Measurements from ENCODE around the gene IL6R.
"Not testable (repeated sequence)": the region's sequence is repeated elsewhere in the genome, so short reads cannot be mapped to it uniquely, and the experiment has no call there.

Gene IL6R

GRCh38 chr1:154404984-154405746 is at the start of gene IL6R:
TSS of gene IL6R (plus strand) at chr1:154405343. CDS start at chr1:154405630, 287 bp downstream.
- peak within 1 kb of the TSS; percentile 97 for H3K27ac ChIP-seq
- TF ChIP-seq, protein P1, sequence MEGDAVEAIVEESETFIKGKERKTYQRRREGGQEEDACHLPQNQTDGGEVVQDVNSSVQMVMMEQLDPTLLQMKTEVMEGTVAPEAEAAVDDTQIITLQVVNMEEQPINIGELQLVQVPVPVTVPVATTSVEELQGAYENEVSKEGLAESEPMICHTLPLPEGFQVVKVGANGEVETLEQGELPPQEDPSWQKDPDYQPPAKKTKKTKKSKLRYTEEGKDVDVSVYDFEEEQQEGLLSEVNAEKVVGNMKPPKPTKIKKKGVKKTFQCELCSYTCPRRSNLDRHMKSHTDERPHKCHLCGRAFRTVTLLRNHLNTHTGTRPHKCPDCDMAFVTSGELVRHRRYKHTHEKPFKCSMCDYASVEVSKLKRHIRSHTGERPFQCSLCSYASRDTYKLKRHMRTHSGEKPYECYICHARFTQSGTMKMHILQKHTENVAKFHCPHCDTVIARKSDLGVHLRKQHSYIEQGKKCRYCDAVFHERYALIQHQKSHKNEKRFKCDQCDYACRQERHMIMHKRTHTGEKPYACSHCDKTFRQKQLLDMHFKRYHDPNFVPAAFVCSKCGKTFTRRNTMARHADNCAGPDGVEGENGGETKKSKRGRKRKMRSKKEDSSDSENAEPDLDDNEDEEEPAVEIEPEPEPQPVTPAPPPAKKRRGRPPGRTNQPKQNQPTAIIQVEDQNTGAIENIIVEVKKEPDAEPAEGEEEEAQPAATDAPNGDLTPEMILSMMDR (conservative IDR thresholded peaks at IDR 0.05), result peak; percentile 71
- peak; percentile 36; the same call in 1 of the 2 replicates for TF ChIP-seq ZFX (IDR thresholded peaks at IDR 0.05)

- no peak overlapping the region for H3K27ac ChIP-seq
- TF ChIP-seq ZFX (IDR thresholded peaks at IDR 0.05), result no peak
These were observed 46.6 kb upstream of the IL6R start for GRCh38 chr1:154358519-154358918.

- TF ChIP-seq ZFX (IDR thresholded peaks at IDR 0.05), result no peak
- TF ChIP-seq, protein P1 (conservative IDR thresholded peaks at IDR 0.05), result no peak
- H3K27ac ChIP-seq, result no peak overlapping the region
These were observed 44.9 kb upstream of the IL6R start for GRCh38 chr1:154360288-154360687.

- not testable (repeated sequence) for H3K27ac ChIP-seq
These were observed 44.3 kb upstream of the IL6R start for GRCh38 chr1:154360881-154361280.

- no peak for TF ChIP-seq ZFX (IDR thresholded peaks at IDR 0.05)
- TF ChIP-seq, protein P1 (conservative IDR thresholded peaks at IDR 0.05), result no peak
- H3K27ac ChIP-seq, result no peak overlapping the region
These were observed 43.8 kb upstream of the IL6R start for GRCh38 chr1:154361357-154361756.

DNA sequence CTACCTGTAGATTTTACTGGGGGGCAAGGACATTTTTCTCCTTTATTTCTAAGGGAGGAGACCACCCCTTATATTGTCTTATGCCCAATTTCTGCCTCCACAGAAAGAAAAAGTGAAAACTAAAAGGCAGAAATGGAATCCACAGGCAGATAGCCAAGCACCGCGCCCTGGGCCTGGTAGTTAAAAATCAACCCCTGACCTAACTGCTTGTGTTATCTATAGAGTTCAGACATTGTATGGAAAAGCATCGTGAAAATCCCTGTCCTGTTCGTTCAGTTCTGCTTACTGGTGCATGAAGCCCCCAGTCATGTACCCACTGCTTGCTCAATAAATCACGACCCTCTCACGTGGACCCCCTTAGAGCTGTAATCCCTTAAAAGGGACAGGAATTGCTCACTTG is 33.7 kb upstream of the IL6R start:
- TF ChIP-seq, protein P1 (conservative IDR thresholded peaks at IDR 0.05), result no peak
- TF ChIP-seq ZFX (IDR thresholded peaks at IDR 0.05), result no peak
- no peak overlapping the region for H3K27ac ChIP-seq

DNA sequence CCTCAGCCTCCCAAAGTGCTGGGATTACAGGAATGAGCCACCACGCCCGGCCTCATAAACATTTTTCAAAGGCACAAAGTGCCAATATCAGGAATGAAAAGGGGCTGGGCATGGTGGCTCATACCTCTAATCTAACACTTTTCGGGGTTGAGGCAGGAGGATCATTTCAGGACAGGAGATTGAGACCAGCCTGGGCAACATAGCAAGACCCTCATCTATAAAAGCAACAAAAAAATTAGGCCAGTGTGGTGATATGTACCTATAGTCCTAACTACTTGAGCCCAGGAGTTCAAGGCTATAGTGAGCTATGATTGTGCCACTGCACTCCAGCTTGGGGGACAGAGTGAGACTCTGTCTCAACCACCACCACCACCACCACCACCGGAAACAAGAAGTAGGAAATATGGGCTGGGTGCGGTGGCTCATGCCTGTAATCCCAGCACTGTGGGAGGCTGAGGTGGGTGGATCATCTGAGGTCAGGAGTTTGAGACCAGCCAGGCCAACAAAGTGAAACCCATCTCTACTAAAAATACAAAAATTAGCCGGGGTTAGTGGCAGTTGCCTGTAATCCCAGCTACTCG is 31.3 kb upstream of the IL6R start:
- H3K27ac ChIP-seq, result not testable (repeated sequence)

DNA sequence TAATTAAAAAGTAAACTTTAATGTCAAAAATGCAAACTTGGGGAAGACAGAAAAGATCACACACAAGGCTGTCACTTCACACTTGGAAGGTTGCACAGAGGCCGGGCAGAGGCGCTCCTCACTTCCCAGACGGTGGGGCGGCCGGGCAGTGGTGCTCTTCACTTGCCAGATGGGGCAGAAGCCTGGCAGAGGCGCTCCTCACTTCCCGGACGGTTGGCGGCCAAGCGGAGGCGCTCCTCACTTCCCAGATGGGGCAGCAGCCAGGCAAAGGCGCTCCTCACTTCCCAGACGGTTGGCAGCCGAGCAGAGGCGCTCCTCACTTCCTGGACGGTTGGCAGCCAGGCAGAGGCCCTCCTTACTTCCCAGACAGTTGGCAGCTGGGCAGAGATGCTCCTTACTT is 25.8 kb upstream of the IL6R start:
- no peak for TF ChIP-seq ZFX (IDR thresholded peaks at IDR 0.05)
- TF ChIP-seq, protein P1 (conservative IDR thresholded peaks at IDR 0.05), result no peak

More for the DNA sequence above, 25.8 kb upstream of the IL6R start:
- no peak overlapping the region for H3K27ac ChIP-seq
